Left colon (tissue), 2 donors: ENCODE measurements around the gene DDR2. TPM values are rescaled to one million over a fixed set of nuclear protein-coding genes. Genes with fewer than 3 reads are reported as not detected.

Experiments used
- total RNA-seq, 2 donors: library from RNA; stranded (reverse); fragmentation: NEBNext Ultra II Directional; extraction: Animal tissue kit (Norgen Biotek cat#: 25700); gene quantifications; one replicate each; pipeline ENCODE4 v1.2.1, GENCODE V29; 2021
- donor health status: DM: no; HTN: no; CAD: no.
- donor health status: DM: yes; HTN: yes; CAD: no.

The DDR2 gene
- total RNA-seq, 2 donors from 2014 or later: 18.7 to 36.9 TPM

Other genes with a start within 250 kb of the DDR2 start
- gene SH2D1B, start 220.3 kb upstream of the DDR2 start, total RNA-seq: 1 to 10 TPM in 1 of 2 donors, under 1 TPM in 1; 0.70 to 1.1 TPM
- gene UHMK1, start 134.6 kb upstream of the DDR2 start, total RNA-seq: 10 to 100 TPM; 51.3 to 52.0 TPM
- gene UAP1, start 70.7 kb upstream of the DDR2 start, total RNA-seq: 100 to 1,000 TPM; 117 to 132 TPM
- gene HSD17B7, start 158.2 kb downstream of the DDR2 start, total RNA-seq: 10 to 100 TPM; 17.4 to 32.0 TPM
- gene CCDC190, start 228.7 kb downstream of the DDR2 start, total RNA-seq: not detected